GM21529 (cell line): ENCODE measurements around the gene IL27RA.

Experiments used
- ATAC-seq: cut with Tn5 transposase; IDR thresholded peaks from one replicate; pipeline ENCODE4 v1.9.1; 2021; ENCODE audit not compliant: unreplicated experiment

Gene IL27RA

GRCh38 chr19:14082675-14082960, 51.1 kb downstream of the IL27RA start:
- no peak for ATAC-seq

GRCh38 chr19:14085309-14085995, 53.9 kb downstream of the IL27RA start, which contains the start of gene C19orf67:
TSS of gene C19orf67 (minus strand) at chr19:14085783. CDS start at chr19:14085627, 156 bp downstream.
- no peak for ATAC-seq

GRCh38 chr19:14086098-14086497, 54.5 kb downstream of the IL27RA start:
- no peak for ATAC-seq

GRCh38 chr19:14088634-14089411, 57.3 kb downstream of the IL27RA start:
- ATAC-seq: no peak

GRCh38 chr19:14089412-14089661, 57.8 kb downstream of the IL27RA start:
- ATAC-seq: no peak

GRCh38 chr19:14089662-14090508, 58.3 kb downstream of the IL27RA start:
- no peak for ATAC-seq

- peak; percentile 44 for ATAC-seq
Observed at GRCh38 chr19:14090509-14091080, 59.0 kb downstream of the IL27RA start, which contains the start of gene SAMD1. TSS of gene SAMD1 (minus strand) at chr19:14090751.

- peak; percentile 44 for ATAC-seq
Observed at GRCh38 chr19:14091081-14091812, 59.7 kb downstream of the IL27RA start.

GRCh38 chr19:14091813-14092462, 60.4 kb downstream of the IL27RA start:
- ATAC-seq: peak; percentile 15

- ATAC-seq: no peak
Observed at GRCh38 chr19:14093117-14093823, 61.7 kb downstream of the IL27RA start.

GRCh38 chr19:14094854-14095253, 63.3 kb downstream of the IL27RA start:
- no peak for ATAC-seq

GRCh38 chr19:14096272-14096992, 64.9 kb downstream of the IL27RA start:
- no peak for ATAC-seq

- no peak for ATAC-seq
Observed at GRCh38 chr19:14097532-14098151, 66.1 kb downstream of the IL27RA start.

- ATAC-seq: no peak
Observed at GRCh38 chr19:14101003-14101545, 69.5 kb downstream of the IL27RA start.

GRCh38 chr19:14102102-14102696, 70.6 kb downstream of the IL27RA start:
- ATAC-seq: no peak

GRCh38 chr19:14102756-14103155, 71.2 kb downstream of the IL27RA start:
- no peak for ATAC-seq
